Ishikawa (cell line): ENCODE results near the gene BANP.

Experiments used
- CEBPB ChIP-seq: IDR thresholded peaks from 2 replicates; pipeline ENCODE4 v1.6.1; 2012
- CREB1 ChIP-seq: IDR thresholded peaks from 2 replicates; pipeline ENCODE4 v1.6.1; 2012; ENCODE audit warnings: low read depth
- EGR1 ChIP-seq: IDR thresholded peaks from 2 replicates; pipeline ENCODE4 v1.6.1; 2012
- EP300 ChIP-seq: IDR thresholded peaks from 2 replicates; pipeline ENCODE4 v1.6.1; 2012; ENCODE audit warnings: borderline replicate concordance
- FOXM1 ChIP-seq: IDR thresholded peaks from 2 replicates; pipeline ENCODE4 v1.6.1; 2012; ENCODE audit warnings: low read depth, borderline replicate concordance
- MAX ChIP-seq: IDR thresholded peaks from 2 replicates; pipeline ENCODE4 v1.6.1; 2012
- NFIC ChIP-seq: IDR thresholded peaks from 2 replicates; pipeline ENCODE4 v1.6.1; 2012
- RAD21 ChIP-seq: IDR thresholded peaks from 2 replicates; pipeline ENCODE4 v1.6.1; 2012; ENCODE audit warnings: low read depth
- REST ChIP-seq: IDR thresholded peaks from 2 replicates; pipeline ENCODE4 v1.6.1; 2012; ENCODE audit warnings: low read depth, mild to moderate bottlenecking
- TAF1 ChIP-seq: IDR thresholded peaks from 2 replicates; pipeline ENCODE4 v1.6.1; 2012; ENCODE audit warnings: low read depth, mild to moderate bottlenecking
- TCF12 ChIP-seq: IDR thresholded peaks from 2 replicates; pipeline ENCODE4 v1.6.1; 2012; ENCODE audit warnings: low read depth
- TEAD4 ChIP-seq: IDR thresholded peaks from 2 replicates; pipeline ENCODE4 v1.6.1; 2012
- USF1 ChIP-seq: IDR thresholded peaks from 2 replicates; pipeline ENCODE4 v1.6.1; 2012
- YY1 ChIP-seq: IDR thresholded peaks from 2 replicates; pipeline ENCODE4 v1.6.1; 2012; ENCODE audit warnings: low read depth
- ZBTB7A ChIP-seq: IDR thresholded peaks from 2 replicates; pipeline ENCODE4 v1.6.1; 2012; ENCODE audit warnings: low read depth

Gene BANP

GRCh38 chr16:88084881-88085280 lies 133.6 kb downstream of the BANP start:
- TF ChIP-seq MAX: no peak
- TF ChIP-seq RAD21: no peak
- no peak for TF ChIP-seq EGR1
- no peak for TF ChIP-seq USF1
- no peak for TF ChIP-seq REST
- TF ChIP-seq EP300: no peak
- TF ChIP-seq FOXM1: no peak
- no peak for TF ChIP-seq ZBTB7A
- TF ChIP-seq CEBPB: no peak
- no peak for TF ChIP-seq NFIC
- TF ChIP-seq CREB1: no peak
- TF ChIP-seq YY1: no peak
- no peak for TF ChIP-seq TEAD4
- no peak for TF ChIP-seq TAF1
- TF ChIP-seq TCF12: no peak

- no peak for TF ChIP-seq YY1
- TF ChIP-seq REST: no peak
- TF ChIP-seq USF1: no peak
- no peak for TF ChIP-seq TEAD4
- no peak for TF ChIP-seq NFIC
- TF ChIP-seq TCF12: no peak
- no peak for TF ChIP-seq EP300
- no peak for TF ChIP-seq MAX
- TF ChIP-seq FOXM1: no peak
- TF ChIP-seq CEBPB: no peak
- no peak for TF ChIP-seq ZBTB7A
- no peak for TF ChIP-seq EGR1
- no peak for TF ChIP-seq TAF1
- no peak for TF ChIP-seq CREB1
Observed at GRCh38 chr16:88086571-88087516, 135.6 kb downstream of the BANP start.

GRCh38 chr16:88087517-88087877 lies 136.3 kb downstream of the BANP start:
- TF ChIP-seq YY1 (no peak), USF1 (no peak), MAX (no peak), TAF1 (no peak), EGR1 (no peak), ZBTB7A (no peak), CEBPB (no peak), EP300 (no peak)

- TF ChIP-seq NFIC: no peak
- TF ChIP-seq CREB1: no peak
- TF ChIP-seq EGR1: no peak
- no peak for TF ChIP-seq YY1
- no peak for TF ChIP-seq RAD21
- no peak for TF ChIP-seq REST
- no peak for TF ChIP-seq CEBPB
Observed at GRCh38 chr16:88088161-88088581, 136.9 kb downstream of the BANP start.
